NCI-H146 (cell line): Measurements from ENCODE around the gene RNF212.

ENCODE experiments used
- DNase-seq: peaks from one replicate; lab custom pipeline; 2025; lab: John Stamatoyannopoulos, UW

RNF212 gene

GRCh38 chr4:1090465-1091440, 22.6 kb downstream of the RNF212 start:
- no peak for DNase-seq

GRCh38 chr4:1090036-1090435, 23.3 kb downstream of the RNF212 start:
- no peak for DNase-seq

GRCh38 chr4:1087371-1087770, 26.0 kb downstream of the RNF212 start:
- DNase-seq = no peak

- DNase-seq = no peak
These were observed 27.4 kb downstream of the RNF212 start for GRCh38 chr4:1086011-1086410.

- no peak for DNase-seq
These were observed 28.0 kb downstream of the RNF212 start for GRCh38 chr4:1085404-1085799.

- no peak for DNase-seq
These were observed 28.5 kb downstream of the RNF212 start for GRCh38 chr4:1084796-1085403.

GRCh38 chr4:1084394-1084793, 29.0 kb downstream of the RNF212 start:
- DNase-seq = no peak

- peak; percentile 30 for DNase-seq
These were observed 30.9 kb downstream of the RNF212 start for GRCh38 chr4:1082215-1083182.

GRCh38 chr4:1081689-1082040, 31.7 kb downstream of the RNF212 start:
- no peak for DNase-seq

GRCh38 chr4:1080961-1081688, 32.2 kb downstream of the RNF212 start:
- no peak for DNase-seq

GRCh38 chr4:1080432-1080831, 32.9 kb downstream of the RNF212 start:
- no peak for DNase-seq

GRCh38 chr4:1079711-1080265, 33.6 kb downstream of the RNF212 start:
- DNase-seq = no peak

GRCh38 chr4:1078490-1078889, 34.9 kb downstream of the RNF212 start:
- no peak for DNase-seq

- no peak for DNase-seq
These were observed 35.5 kb downstream of the RNF212 start for GRCh38 chr4:1077711-1078477.

GRCh38 chr4:1075809-1076699, 37.3 kb downstream of the RNF212 start:
- DNase-seq = no peak

GRCh38 chr4:1075225-1075624, 38.1 kb downstream of the RNF212 start:
- DNase-seq = no peak

GRCh38 chr4:1074077-1074476, 39.3 kb downstream of the RNF212 start:
- no peak for DNase-seq

- peak; percentile 20 for DNase-seq
These were observed 40.4 kb downstream of the RNF212 start for GRCh38 chr4:1072830-1073446.

GRCh38 chr4:1069394-1069793, 44.0 kb downstream of the RNF212 start:
- no peak for DNase-seq
